KOPT-K1 (cell line): ENCODE measurements around the gene S100A11.
"Not testable (repeated sequence)": the region's sequence is repeated elsewhere in the genome, so short reads cannot be mapped to it uniquely, and the experiment has no call there.

Experiments used
- H3K27ac ChIP-seq: fragments of 200-600 bp; sonication (generic); 2 replicates; pipeline ENCODE4 v1.5.1; 2016; ENCODE audit warnings: antibody characterized with exemption, mild to moderate bottlenecking, low read depth, low read length; ENCODE audit not compliant: poor library complexity, severe bottlenecking
- H3K36me3 ChIP-seq: fragments of 200-600 bp; sonication (generic); 2 replicates; pipeline ENCODE4 v1.5.1; 2017; ENCODE audit warnings: antibody characterized with exemption, mild to moderate bottlenecking, low read length, moderate library complexity; ENCODE audit not compliant: insufficient read depth
- H3K9me3 ChIP-seq: fragments of 200-600 bp; sonication (generic); 2 replicates; pipeline ENCODE4 v1.5.1; 2017; ENCODE audit warnings: antibody characterized with exemption, low read length, mild to moderate bottlenecking; ENCODE audit not compliant: insufficient read depth, poor library complexity, severe bottlenecking

S100A11 gene

GRCh38 chr1:152036267-152037216 is at the start of gene S100A11:
Gene S100A11 (minus strand): TSS chr1:152037004. CDS start chr1:152036915, 89 bp downstream.
- H3K27ac ChIP-seq: peak within 1 kb of the TSS; percentile 87
- peaks cover 18% of the 10 kb centered on the region for H3K36me3 ChIP-seq
- no peaks in the 10 kb centered on the region for H3K9me3 ChIP-seq

- Histone ChIP-seq H3K9me3 (no peaks in the 10 kb centered on the region), H3K27ac (no peak overlapping the region), H3K36me3 (no peaks in the 10 kb centered on the region)
These were observed 48.0 kb upstream of the S100A11 start for GRCh38 chr1:152084853-152085252.

GRCh38 chr1:152081026-152081425 is 44.2 kb upstream of the S100A11 start:
- H3K27ac ChIP-seq, H3K36me3 ChIP-seq, H3K9me3 ChIP-seq: not testable (repeated sequence)

GRCh38 chr1:152080494-152080893 is 43.7 kb upstream of the S100A11 start:
- not testable (repeated sequence) for H3K27ac ChIP-seq, H3K9me3 ChIP-seq

GRCh38 chr1:152078831-152079441 is 42.1 kb upstream of the S100A11 start:
- no peak overlapping the region for H3K27ac ChIP-seq

More at GRCh38 chr1:152080494-152080893, 43.7 kb upstream of the S100A11 start:
- not testable (repeated sequence) for H3K36me3 ChIP-seq

GRCh38 chr1:152072311-152072710 is 35.5 kb upstream of the S100A11 start:
- Histone ChIP-seq H3K27ac (no peak overlapping the region), H3K36me3 (no peaks in the 10 kb centered on the region), H3K9me3 (no peaks in the 10 kb centered on the region)

More at GRCh38 chr1:152078831-152079441, 42.1 kb upstream of the S100A11 start:
- Histone ChIP-seq H3K9me3 (no peaks in the 10 kb centered on the region), H3K36me3 (no peaks in the 10 kb centered on the region)

- Histone ChIP-seq H3K27ac (no peak overlapping the region), H3K36me3 (no peaks in the 10 kb centered on the region), H3K9me3 (no peaks in the 10 kb centered on the region)
These were observed 34.3 kb upstream of the S100A11 start for GRCh38 chr1:152071123-152071522.

GRCh38 chr1:152067929-152068328 is 31.1 kb upstream of the S100A11 start:
- Histone ChIP-seq H3K36me3 (no peaks in the 10 kb centered on the region), H3K27ac (no peak overlapping the region), H3K9me3 (no peaks in the 10 kb centered on the region)

GRCh38 chr1:152067150-152067549 is 30.3 kb upstream of the S100A11 start:
- no peaks in the 10 kb centered on the region for H3K9me3 ChIP-seq
- H3K36me3 ChIP-seq: no peaks in the 10 kb centered on the region
- H3K27ac ChIP-seq: no peak overlapping the region

- Histone ChIP-seq H3K9me3 (no peaks in the 10 kb centered on the region), H3K27ac (no peak overlapping the region), H3K36me3 (no peaks in the 10 kb centered on the region)
These were observed 25.1 kb upstream of the S100A11 start for GRCh38 chr1:152061952-152062351.

- Histone ChIP-seq H3K36me3 (no peaks in the 10 kb centered on the region), H3K27ac (no peak overlapping the region), H3K9me3 (no peaks in the 10 kb centered on the region)
These were observed 16.6 kb upstream of the S100A11 start for GRCh38 chr1:152053375-152053774.

- Histone ChIP-seq H3K9me3 (no peaks in the 10 kb centered on the region), H3K27ac (no peak overlapping the region), H3K36me3 (no peaks in the 10 kb centered on the region)
These were observed 15.8 kb upstream of the S100A11 start for GRCh38 chr1:152052606-152053005.

GRCh38 chr1:152050886-152051675 is 14.3 kb upstream of the S100A11 start:
- no peaks in the 10 kb centered on the region for H3K36me3 ChIP-seq
- no peak overlapping the region for H3K27ac ChIP-seq
- H3K9me3 ChIP-seq: no peaks in the 10 kb centered on the region

- no peaks in the 10 kb centered on the region for H3K36me3 ChIP-seq
- H3K9me3 ChIP-seq: no peaks in the 10 kb centered on the region
- no peak overlapping the region for H3K27ac ChIP-seq
These were observed 12.7 kb upstream of the S100A11 start for GRCh38 chr1:152049291-152050083.
